ENCODE measurements around the gene FAXC.

The FAXC gene

DNA sequence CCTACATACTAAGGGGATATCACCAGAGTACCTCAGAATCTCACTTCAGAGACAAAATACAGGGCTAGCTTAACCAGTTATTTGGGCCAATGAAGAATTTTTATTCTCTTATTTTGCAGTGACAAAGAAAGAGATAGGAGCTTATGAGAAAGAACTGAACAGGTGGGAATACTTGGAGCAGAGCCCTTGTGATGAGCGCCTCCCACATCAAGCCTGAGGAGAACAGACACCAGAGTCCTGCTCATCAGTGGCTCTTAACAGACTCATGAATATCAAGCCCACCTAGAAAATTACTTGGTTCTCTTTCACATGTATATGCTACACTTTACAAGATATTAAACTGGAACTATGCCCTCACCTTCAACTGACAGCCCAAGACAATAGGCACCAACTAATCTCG, 99.0 kb downstream of the FAXC start:
- TF ChIP-seq, protein P1, sequence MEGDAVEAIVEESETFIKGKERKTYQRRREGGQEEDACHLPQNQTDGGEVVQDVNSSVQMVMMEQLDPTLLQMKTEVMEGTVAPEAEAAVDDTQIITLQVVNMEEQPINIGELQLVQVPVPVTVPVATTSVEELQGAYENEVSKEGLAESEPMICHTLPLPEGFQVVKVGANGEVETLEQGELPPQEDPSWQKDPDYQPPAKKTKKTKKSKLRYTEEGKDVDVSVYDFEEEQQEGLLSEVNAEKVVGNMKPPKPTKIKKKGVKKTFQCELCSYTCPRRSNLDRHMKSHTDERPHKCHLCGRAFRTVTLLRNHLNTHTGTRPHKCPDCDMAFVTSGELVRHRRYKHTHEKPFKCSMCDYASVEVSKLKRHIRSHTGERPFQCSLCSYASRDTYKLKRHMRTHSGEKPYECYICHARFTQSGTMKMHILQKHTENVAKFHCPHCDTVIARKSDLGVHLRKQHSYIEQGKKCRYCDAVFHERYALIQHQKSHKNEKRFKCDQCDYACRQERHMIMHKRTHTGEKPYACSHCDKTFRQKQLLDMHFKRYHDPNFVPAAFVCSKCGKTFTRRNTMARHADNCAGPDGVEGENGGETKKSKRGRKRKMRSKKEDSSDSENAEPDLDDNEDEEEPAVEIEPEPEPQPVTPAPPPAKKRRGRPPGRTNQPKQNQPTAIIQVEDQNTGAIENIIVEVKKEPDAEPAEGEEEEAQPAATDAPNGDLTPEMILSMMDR (IDR thresholded peaks at IDR 0.05), result no peak
- no peak overlapping the region for H3K27ac ChIP-seq
- DNase-seq (ENCODE audit: low spot score), result no peak
- no peak overlapping the region for H3K4me3 ChIP-seq

DNA sequence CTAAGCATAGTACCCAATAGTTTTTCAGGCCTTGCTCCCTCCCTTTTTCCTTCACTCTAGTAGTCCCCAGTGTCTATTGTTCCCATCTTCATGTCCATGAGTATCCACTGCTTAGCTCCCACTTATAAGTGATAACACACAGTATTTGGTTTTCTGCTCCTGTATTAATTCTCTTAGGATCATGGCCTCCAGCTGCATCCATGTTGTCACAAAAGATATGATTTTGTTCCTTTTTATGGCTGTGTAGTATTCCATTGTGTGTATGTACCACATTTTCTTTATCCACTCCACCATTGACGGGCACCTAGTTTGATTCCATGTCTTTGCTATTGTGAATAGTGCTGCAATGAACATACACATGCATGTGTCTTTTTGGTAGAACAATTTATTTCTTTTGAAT, 102.9 kb downstream of the FAXC start:
- no peak overlapping the region for H3K27ac ChIP-seq
- no peak for DNase-seq (ENCODE audit: low spot score)
- no peak overlapping the region for H3K4me3 ChIP-seq
- TF ChIP-seq, protein P1 (IDR thresholded peaks at IDR 0.05), result no peak

DNA sequence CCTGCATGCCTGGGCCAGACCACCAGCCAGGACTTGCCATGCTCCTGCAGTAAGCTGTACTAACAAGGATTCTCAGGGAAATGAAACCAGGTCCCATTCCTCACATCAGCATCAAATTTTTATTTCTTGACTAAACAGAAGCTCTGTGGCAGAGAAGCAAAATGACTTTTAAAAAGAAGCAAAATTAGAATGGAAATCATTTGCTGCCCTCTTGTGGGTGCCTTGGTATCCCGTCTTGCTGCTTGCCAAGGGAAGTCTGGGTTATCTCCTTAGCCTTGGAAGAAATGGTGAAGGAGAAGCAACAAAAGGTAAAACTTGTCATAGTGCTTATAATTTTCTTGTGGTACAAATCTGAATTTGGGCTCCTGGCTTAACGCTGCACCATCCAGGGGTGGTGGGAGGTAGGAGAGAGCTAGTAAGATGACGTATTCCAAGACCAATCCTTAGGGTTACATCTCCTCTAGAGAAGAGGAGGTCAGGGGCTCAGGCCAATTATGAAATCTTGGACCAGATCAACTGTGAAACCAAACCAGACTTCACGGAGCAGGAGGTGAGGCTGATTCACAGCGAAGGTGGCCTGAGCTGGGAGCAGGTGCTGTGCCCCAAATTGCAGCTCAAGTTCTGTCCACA, 107.5 kb downstream of the FAXC start:
- TF ChIP-seq, protein P1 (IDR thresholded peaks at IDR 0.05), result no peak
- H3K4me3 ChIP-seq, result no peak overlapping the region
- DNase-seq (ENCODE audit: low spot score), result no peak
- H3K27ac ChIP-seq, result no peak overlapping the region

DNA sequence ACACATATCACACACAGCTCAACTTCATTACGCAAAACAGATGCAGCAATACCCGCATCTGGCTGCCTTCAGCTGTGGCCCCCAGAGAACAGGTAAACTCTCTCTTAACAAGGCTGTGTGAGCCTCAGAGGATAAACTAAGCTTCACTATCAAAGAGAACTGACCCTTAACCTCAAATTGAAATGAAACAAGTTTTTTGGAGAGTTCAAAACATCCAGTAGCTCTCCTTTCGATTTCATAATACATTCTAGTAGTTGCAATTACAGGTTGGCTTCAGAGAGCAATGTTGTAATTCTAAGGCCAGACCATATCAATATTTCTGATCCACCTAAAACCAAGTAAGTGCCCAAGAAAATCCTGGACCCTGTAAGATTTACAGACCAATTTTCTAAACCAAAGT, 113.5 kb downstream of the FAXC start:
- no peak for DNase-seq (ENCODE audit: low spot score)
- Histone ChIP-seq H3K27ac (no peak overlapping the region), H3K4me3 (no peak overlapping the region)
- TF ChIP-seq, protein P1 (IDR thresholded peaks at IDR 0.05), result no peak

DNA sequence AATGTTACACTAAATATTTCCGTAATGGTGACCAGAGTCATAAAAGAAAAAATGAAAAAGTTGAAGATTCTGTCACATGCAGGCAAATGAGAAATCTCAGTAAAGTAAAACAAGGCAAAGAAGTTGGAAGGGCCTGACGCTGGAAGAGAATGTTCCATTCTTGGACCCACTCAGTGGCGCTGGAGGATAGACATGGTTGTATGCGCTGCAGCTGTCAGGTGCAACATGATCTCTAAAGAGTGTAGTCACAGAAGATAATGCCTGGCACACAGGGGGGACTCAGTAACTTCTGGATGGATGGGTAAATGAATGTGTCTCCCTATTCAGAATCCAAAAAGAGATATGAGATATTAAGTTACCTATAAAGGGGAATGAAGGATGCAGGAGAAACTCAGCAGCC, 116.3 kb downstream of the FAXC start:
- TF ChIP-seq, protein P1 (IDR thresholded peaks at IDR 0.05), result no peak
- DNase-seq (ENCODE audit: low spot score), result no peak
- Histone ChIP-seq H3K27ac (no peak overlapping the region), H3K4me3 (no peak overlapping the region)

DNA sequence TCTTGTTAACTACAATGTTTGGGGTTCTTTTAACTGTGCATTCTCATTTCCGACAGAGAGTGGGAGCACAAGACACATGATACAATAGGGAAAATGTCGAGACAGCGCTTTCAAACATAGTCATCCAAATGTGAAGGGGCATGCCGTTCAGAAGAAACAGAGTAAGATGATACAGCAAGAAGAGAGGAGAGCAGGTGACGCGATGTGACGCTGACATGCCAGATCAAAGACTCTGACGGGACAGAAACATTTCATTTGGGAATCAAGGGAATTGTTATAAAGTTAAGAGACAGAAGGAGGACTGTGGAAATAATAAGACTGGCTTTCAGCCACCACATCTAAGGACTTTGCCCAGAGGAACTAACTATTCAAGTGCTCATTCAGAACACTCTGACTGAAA, 117.4 kb downstream of the FAXC start:
- Histone ChIP-seq H3K4me3 (no peak overlapping the region), H3K27ac (no peak overlapping the region)
- TF ChIP-seq, protein P1 (IDR thresholded peaks at IDR 0.05), result no peak
- DNase-seq (ENCODE audit: low spot score), result no peak

DNA sequence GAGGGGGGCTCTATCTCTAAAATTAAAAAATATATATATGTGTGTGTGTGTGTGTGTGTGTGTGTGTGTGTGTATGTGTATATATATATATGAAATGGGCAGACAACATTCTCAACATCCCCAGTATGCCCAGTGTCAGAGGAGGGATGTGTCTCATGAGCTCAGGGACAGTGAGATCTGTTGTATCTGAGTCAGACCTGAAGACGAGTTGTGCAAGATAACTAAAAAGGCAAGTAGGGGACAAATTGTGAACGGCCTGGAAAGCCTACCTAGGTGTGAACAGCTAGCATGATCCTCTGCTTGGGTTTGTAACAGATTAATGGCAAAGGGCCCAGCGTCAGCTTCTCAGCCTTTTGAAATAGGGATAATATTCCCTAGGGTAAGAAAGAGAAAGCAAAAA, 124.3 kb downstream of the FAXC start:
- Histone ChIP-seq H3K4me3 (no peak overlapping the region), H3K27ac (no peak overlapping the region)
- TF ChIP-seq, protein P1 (IDR thresholded peaks at IDR 0.05), result no peak
- no peak for DNase-seq (ENCODE audit: low spot score)

All from coronary artery (tissue), 2 donors.